ENCODE measurements around the gene BTRC. TPM values are rescaled to one million over a fixed set of nuclear protein-coding genes. Genes with fewer than 3 reads are reported as not detected.

BTRC gene
- total and polyA plus RNA-seq, 12 donors, result 9.5 to 49.9 (median 34.2) TPM

- WGBS, 2 donors, result 88 to 89% methylated on average over 11 of the region's 11 CpGs
- no peak overlapping the region for H3K4me3 ChIP-seq
These were observed 153.1 kb downstream of the BTRC start for GRCh38 chr10:101506829-101507661.

DNA sequence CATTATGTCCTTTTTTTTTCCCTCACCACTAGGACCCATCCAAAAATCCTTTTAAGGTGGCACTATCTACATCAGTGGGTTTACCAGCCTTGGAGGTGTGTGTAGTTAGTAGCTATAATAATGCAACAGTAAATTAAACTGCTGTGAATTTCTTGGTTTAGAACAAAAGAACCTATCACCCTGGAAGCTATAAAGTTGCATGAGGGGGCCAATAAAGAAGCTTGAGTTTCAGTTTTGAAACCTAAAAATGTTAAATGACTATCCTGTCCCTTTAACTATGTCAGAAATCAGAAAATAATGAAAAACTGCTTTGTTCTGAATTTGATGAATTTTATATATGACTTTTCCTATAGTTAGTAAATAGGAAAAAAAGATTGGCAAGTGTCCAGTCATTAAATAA is 153.9 kb downstream of the BTRC start:
- no peaks in the 10 kb centered on the region for H3K27me3 ChIP-seq
- ATAC-seq, result no peak
- TF ChIP-seq CTCF (IDR thresholded peaks at IDR 0.05), result no peak

More at GRCh38 chr10:101506829-101507661, 153.1 kb downstream of the BTRC start:
- H3K27me3 ChIP-seq, result no peaks in the 10 kb centered on the region
- DNase-seq (no peak), ATAC-seq (no peak)
- no peak overlapping the region for H3K27ac ChIP-seq
- H3K9me3 ChIP-seq, result no peaks in the 10 kb centered on the region
- no peaks in the 10 kb centered on the region for H3K4me1 ChIP-seq
- intact Hi-C loops (cut with DNase I), result no loop called here
- no peak for TF ChIP-seq CTCF (IDR thresholded peaks at IDR 0.05)
- no peaks in the 10 kb centered on the region for H3K36me3 ChIP-seq

GRCh38 chr10:101511938-101512337 is 158.0 kb downstream of the BTRC start:
- no peak for ATAC-seq
- no peak overlapping the region for H3K27ac ChIP-seq
- intact Hi-C loops (cut with DNase I), result no loop called here
- peaks cover 0 to 12% (median 0%) of the 10 kb centered on the region in 11 donors for H3K9me3 ChIP-seq
- H3K27me3 ChIP-seq, result no peaks in the 10 kb centered on the region
- peaks cover 0 to 7% (median 0%) of the 10 kb centered on the region in 9 donors for H3K36me3 ChIP-seq
- peaks cover 0 to 3% (median 0%) of the 10 kb centered on the region in 9 donors for H3K4me1 ChIP-seq
- H3K4me3 ChIP-seq, result no peak overlapping the region
- no peak for DNase-seq
- TF ChIP-seq CTCF (IDR thresholded peaks at IDR 0.05), result no peak

More for the DNA sequence above, 153.9 kb downstream of the BTRC start:
- no peaks in the 10 kb centered on the region for H3K9me3 ChIP-seq
- H3K36me3 ChIP-seq, result no peaks in the 10 kb centered on the region
- H3K4me3 ChIP-seq, result no peak overlapping the region
- peaks cover 0 to 3% (median 0%) of the 10 kb centered on the region in 9 donors for H3K4me1 ChIP-seq
- intact Hi-C loops (cut with DNase I), result no loop called here
- no peak for DNase-seq
- no peak overlapping the region for H3K27ac ChIP-seq

GRCh38 chr10:101512738-101513137 is 158.8 kb downstream of the BTRC start:
- peaks cover 0 to 7% (median 0%) of the 10 kb centered on the region in 9 donors for H3K36me3 ChIP-seq
- ATAC-seq, result peak in 2 of 8 donors; percentile 47 to 55
- H3K4me1 ChIP-seq, result peaks cover 0 to 3% (median 0%) of the 10 kb centered on the region in 9 donors

More at GRCh38 chr10:101512738-101513137, 158.8 kb downstream of the BTRC start:
- intact Hi-C loops (cut with DNase I), result no loop called here
- H3K4me3 ChIP-seq, result no peak overlapping the region
- H3K27me3 ChIP-seq, result no peaks in the 10 kb centered on the region
- TF ChIP-seq CTCF (IDR thresholded peaks at IDR 0.05), result no peak
- H3K9me3 ChIP-seq, result peaks cover 0 to 12% (median 0%) of the 10 kb centered on the region in 11 donors
- DNase-seq, result no peak
- no peak overlapping the region for H3K27ac ChIP-seq
